ENCODE measurements around the gene PICALM.
A peak's percentile ranks its signal among the peaks of the same experiment; 100 is the strongest.
"Not testable (repeated sequence)": the region's sequence is repeated elsewhere in the genome, so short reads cannot be mapped to it uniquely, and the experiment has no call there.

PICALM gene

GRCh38 chr11:86089659-86090058 lies 20.8 kb upstream of the PICALM start:
- POLR2A ChIA-PET = interaction anchor here (2.8 kb wide), 1 partner anchor 20 kb away, joined by 14 read pairs; the partner anchor contains the start of gene PICALM
- H3K4me3 ChIP-seq (ENCODE audit: low read depth, low read length) = no peak overlapping the region
- TF ChIP-seq CTCF (IDR thresholded peaks at IDR 0.05; ENCODE audit: insufficient read depth, low read length, missing control alignments) = no peak
- CTCF ChIA-PET = interaction anchor here (1.0 to 1.2 kb wide), 3 partner anchors 10 to 104 kb away, joined by 3 to 5 read pairs (median 4); no protein-coding TSS in a partner anchor
- peak; percentile 87 for DNase-seq (ENCODE audit: low read depth, low spot score)

GRCh38 chr11:86087688-86088087 lies 18.8 kb upstream of the PICALM start:
- POLR2A ChIA-PET = interaction anchor here (1.3 to 1.6 kb wide), 2 partner anchors 18 to 28 kb away, joined by 4 read pairs; partner anchors contain the start of gene PICALM
- DNase-seq (ENCODE audit: low read depth, low spot score); H3K4me3 ChIP-seq (ENCODE audit: low read depth, low read length); CTCF ChIA-PET: not testable (repeated sequence)

- no peak for TF ChIP-seq CTCF (IDR thresholded peaks at IDR 0.05; ENCODE audit: insufficient read depth, low read length, missing control alignments)
- H3K4me3 ChIP-seq (ENCODE audit: low read depth, low read length) = no peak overlapping the region
- ChIA-PET CTCF (no interaction called here), POLR2A (interaction anchor here (1.3 to 1.6 kb wide), 2 partner anchors 18 to 29 kb away, joined by 4 read pairs; partner anchors contain the start of gene PICALM)
- DNase-seq (ENCODE audit: low read depth, low spot score) = no peak
These were observed 18.4 kb upstream of the PICALM start for GRCh38 chr11:86087256-86087655.

- ChIA-PET CTCF (no interaction called here), POLR2A (no interaction called here)
- TF ChIP-seq CTCF (IDR thresholded peaks at IDR 0.05; ENCODE audit: insufficient read depth, low read length, missing control alignments) = no peak
- no peak overlapping the region for H3K4me3 ChIP-seq (ENCODE audit: low read depth, low read length)
- DNase-seq (ENCODE audit: low read depth, low spot score) = no peak
These were observed 12.6 kb upstream of the PICALM start for GRCh38 chr11:86081455-86081854.

GRCh38 chr11:86079421-86079820 lies 10.5 kb upstream of the PICALM start:
- POLR2A ChIA-PET = no interaction called here
- H3K4me3 ChIP-seq (ENCODE audit: low read depth, low read length) = no peak overlapping the region
- DNase-seq (ENCODE audit: low read depth, low spot score) = no peak

GRCh38 chr11:86073948-86074347 lies 5.1 kb upstream of the PICALM start:
- no peak for TF ChIP-seq CTCF (IDR thresholded peaks at IDR 0.05; ENCODE audit: insufficient read depth, low read length, missing control alignments)
- ChIA-PET POLR2A (no interaction called here), CTCF (no interaction called here)
- no peak overlapping the region for H3K4me3 ChIP-seq (ENCODE audit: low read depth, low read length)
- DNase-seq (ENCODE audit: low read depth, low spot score) = no peak

More at GRCh38 chr11:86079421-86079820, 10.5 kb upstream of the PICALM start:
- no peak for TF ChIP-seq CTCF (IDR thresholded peaks at IDR 0.05; ENCODE audit: insufficient read depth, low read length, missing control alignments)
- CTCF ChIA-PET = interaction anchor here (0.7 to 0.9 kb wide), 2 partner anchors 115 to 139 kb away, joined by 3 read pairs; no protein-coding TSS in a partner anchor

- no peak overlapping the region for H3K4me3 ChIP-seq (ENCODE audit: low read depth, low read length)
- ChIA-PET CTCF (no interaction called here), POLR2A (no interaction called here)
- TF ChIP-seq CTCF (IDR thresholded peaks at IDR 0.05; ENCODE audit: insufficient read depth, low read length, missing control alignments) = no peak
- no peak for DNase-seq (ENCODE audit: low read depth, low spot score)
These were observed 3.3 kb upstream of the PICALM start for GRCh38 chr11:86072211-86072610.

Data from AG04449 (cell line).